GM19397 (cell line): ENCODE results near the gene GASK1B.

ENCODE experiments used
- ATAC-seq: cut with Tn5 transposase; IDR thresholded peaks from one replicate; pipeline ENCODE4 v1.9.1; 2021; ENCODE audit warnings: mild to moderate bottlenecking, moderate library complexity; ENCODE audit not compliant: unreplicated experiment

GASK1B gene

DNA sequence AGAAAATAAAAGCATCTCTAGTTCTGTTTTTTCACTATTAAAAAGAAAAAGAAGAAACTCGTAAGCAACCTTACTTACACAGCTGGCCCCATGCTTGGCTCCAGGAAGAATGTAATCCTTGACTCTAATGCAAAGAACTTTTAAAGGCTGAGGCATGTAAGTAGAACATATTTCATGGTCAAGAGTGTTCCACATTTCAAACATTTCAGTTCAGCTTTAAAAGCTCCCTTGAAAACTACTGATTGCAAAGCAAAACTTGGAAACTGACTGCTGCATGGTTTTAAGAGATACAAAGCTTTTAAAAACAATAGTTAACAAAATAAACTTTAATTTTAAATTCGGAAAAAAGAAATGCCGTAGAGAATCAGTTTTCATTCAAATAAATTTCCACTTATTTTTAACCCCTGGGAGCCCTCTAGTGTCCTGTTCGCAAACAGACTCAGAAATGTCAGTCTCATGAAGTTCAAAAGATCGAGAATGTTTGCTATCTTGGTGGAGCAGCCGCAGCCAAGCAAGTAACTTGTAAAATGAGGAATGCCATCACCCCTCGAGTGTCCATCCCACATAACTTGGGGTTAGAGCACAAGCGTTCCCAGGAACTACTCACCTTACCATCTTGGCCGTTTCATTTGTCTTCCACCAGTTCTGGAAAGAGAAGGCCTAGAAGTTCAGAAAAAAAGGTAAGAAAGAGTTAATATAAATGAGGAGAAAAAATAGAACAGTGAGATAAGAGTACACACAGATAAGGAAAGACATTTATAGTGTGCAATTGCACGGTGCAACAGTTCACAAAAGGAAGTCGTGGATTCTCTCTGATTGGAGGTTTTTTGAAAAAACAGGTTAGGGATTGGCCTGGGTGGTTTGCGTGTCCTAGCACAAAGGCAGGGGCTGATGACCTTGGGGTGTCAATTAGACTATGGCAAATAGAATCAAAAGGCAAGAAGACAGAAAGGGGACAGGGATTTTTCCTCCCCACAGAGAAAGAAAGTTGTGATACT is at the start of gene GASK1B:
GASK1B (minus strand) TSS at position 765 of the 998 bp plus-strand sequence. CDS start 1,650 bp downstream, outside the sequence.
- no peak for ATAC-seq

- no peak for ATAC-seq
Observed at GRCh38 chr4:158219623-158220022, 46.8 kb upstream of the GASK1B start.

DNA sequence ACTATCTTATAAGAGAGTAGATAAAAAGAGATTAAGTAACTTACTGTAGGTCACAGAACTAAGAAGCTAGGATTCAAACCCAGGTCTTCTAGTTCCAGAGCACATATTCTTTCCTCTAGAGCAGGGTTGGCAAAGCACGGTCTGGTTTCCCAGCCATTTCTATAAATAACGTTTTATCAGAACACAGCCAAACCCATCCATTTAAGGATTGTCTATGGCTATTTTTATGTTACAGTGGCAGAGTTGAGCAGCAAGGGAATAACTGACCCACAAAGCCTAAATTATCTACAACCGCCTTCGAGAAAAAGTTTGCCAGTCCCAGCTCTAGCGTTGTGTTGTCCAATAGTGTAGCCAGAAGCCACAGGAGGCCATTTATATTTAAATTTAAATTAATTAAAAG is 44.9 kb upstream of the GASK1B start:
- ATAC-seq = no peak

DNA sequence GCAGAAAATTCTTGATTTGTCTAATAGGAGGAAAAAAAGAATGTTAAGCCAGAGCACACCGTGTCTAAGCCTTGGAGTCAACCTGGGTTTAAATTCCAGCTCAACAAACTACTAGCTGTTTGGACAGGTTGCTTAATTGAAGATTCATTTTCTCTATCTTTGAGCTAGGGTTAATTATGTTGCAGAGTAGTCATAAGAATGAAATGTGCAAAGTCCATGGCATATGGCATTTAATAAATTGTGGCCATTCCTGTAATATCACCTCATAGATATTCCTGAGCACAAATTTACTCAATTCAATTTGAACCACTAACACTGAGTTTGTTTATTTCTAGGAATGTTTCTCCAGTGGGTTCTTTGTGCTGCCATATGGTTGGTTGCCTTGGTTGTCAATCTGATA is 42.0 kb upstream of the GASK1B start:
- ATAC-seq = no peak

DNA sequence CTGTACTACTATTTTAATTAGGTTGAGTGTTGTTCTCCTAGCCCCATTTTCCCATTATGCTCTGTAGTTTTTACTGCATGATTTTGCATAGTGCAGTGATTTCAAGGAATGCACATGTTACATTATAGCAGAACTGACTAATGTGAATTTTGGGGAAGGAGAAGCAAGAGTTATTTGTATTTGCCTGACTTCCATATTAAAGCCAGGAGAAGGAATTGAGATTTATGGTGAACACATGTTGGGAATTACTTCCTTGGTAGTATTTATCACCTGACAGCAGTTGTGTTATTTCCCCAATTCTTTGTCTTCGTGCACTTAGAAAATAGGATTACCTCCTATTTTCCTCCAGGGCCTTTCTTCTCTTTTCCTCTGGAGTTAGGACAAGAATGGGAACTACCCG is 40.6 kb upstream of the GASK1B start:
- ATAC-seq = no peak

GRCh38 chr4:158211222-158211621 is 38.4 kb upstream of the GASK1B start:
- ATAC-seq = no peak

- ATAC-seq = peak; percentile 93
Observed at GRCh38 chr4:158209825-158210807, 37.3 kb upstream of the GASK1B start, which contains the start of gene TMEM144. TMEM144 (plus strand) TSS chr4:158210486; CDS start chr4:158212668, 2,182 bp downstream.

DNA sequence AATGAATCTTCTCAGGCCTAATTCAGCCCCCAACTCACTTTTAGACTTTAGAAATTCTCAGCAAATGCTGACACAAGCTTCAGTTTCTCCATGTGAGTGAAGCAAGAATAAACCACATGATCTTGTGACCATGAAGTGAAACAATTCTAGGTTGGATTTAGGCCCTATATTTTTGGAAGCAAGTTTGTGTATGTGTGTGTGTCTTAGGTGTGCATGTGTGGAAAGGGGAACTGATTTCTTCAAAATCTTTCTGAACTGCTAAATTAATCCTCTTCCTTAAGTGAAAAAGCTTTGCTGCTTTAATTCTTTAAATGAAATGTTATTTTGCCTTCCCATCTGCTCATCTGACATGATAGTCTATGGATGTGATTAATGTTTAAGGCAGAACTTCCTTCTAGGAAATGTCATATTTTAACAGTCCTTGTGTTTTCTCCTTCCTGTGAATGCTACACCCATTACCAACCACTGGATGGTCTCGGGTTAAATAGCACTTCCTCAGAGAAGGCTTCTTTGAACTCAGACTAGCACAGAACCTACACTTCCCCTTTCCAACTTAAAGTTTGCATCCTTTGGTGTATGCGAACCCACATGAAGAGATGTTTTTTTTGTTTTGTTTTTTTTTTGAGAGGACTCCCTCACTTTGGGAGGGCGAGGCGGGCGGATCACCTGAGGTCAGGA is 36.3 kb upstream of the GASK1B start:
- peak; percentile 59 for ATAC-seq

DNA sequence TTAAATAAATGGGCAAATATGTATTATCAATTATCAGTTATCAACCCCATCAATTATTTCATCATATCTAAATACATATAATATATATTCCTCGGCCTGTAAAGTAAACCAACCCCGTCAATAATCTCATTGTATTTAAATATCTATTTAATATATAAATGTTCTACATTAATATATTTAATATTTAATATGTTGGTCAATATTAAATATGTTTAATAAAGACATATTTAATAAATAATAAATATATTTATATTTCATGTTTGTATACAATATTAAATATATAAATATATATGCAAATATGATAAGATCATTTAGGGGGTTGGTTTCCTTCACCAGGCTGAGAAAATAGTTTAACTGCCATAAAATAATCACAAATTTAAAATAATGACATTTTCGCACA is 31.1 kb upstream of the GASK1B start:
- ATAC-seq = no peak

DNA sequence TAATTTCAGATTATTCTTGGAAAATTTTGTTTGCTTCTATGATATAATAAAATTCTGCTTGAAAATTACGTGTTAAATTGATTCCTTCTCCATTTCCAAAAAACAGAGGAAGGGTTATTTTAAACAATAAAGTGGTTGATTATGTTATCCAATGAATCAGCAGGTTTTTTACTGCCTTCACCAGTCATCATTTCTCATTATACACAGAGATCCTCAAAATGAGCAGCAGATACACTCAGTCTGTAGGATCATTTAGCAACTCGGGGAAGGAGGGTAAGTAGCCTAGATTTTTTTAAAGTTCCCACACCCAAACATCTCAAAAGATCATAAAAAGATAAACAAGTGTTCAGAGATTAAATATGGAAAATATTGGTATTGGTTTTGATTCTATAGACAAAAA is 30.6 kb upstream of the GASK1B start:
- no peak for ATAC-seq

GRCh38 chr4:158202481-158202880 is 29.7 kb upstream of the GASK1B start:
- ATAC-seq = no peak

- ATAC-seq = no peak
Observed at GRCh38 chr4:158201876-158202275, 29.1 kb upstream of the GASK1B start.

DNA sequence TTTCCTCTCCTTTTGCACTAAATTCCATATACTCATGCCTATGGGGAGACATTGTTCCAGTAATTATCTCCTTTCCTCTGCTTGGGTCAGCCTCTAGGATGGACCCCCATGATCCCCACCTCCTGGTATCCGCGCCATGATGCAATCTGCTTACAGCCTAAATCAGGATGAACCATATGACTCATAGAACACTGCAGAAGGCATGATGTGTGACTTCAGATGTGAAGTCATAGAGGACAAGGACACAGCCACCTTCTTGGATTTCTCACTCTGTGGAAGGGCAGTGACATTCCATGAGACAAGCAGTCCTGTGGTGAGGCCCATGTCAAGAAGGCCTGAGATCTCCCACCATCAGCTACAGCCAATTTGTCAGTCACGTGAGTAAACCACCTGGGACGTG is 28.5 kb upstream of the GASK1B start:
- ATAC-seq = no peak

DNA sequence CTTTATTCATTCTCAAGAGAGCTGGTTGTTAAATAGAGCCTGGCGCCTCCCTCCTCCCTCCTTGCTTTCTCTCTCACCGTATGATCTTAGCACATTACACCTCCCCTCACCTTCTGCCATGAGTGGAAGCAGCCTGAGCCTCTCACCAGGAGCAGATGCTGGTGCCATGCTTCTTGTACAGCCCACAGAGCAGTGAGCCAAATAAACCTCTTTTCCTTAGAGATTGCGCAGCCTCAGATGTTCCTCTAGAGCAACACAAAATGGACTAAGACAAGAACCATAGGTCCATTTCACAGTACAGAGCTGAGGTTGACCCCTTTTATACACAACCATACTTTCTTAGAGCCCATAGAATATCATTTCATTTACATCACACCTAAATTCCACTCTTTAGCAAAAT is 27.4 kb upstream of the GASK1B start:
- ATAC-seq = no peak

- ATAC-seq = no peak
Observed at GRCh38 chr4:158197194-158197776, 24.5 kb upstream of the GASK1B start.

- no peak for ATAC-seq
Observed at GRCh38 chr4:158195297-158195696, 22.5 kb upstream of the GASK1B start.

DNA sequence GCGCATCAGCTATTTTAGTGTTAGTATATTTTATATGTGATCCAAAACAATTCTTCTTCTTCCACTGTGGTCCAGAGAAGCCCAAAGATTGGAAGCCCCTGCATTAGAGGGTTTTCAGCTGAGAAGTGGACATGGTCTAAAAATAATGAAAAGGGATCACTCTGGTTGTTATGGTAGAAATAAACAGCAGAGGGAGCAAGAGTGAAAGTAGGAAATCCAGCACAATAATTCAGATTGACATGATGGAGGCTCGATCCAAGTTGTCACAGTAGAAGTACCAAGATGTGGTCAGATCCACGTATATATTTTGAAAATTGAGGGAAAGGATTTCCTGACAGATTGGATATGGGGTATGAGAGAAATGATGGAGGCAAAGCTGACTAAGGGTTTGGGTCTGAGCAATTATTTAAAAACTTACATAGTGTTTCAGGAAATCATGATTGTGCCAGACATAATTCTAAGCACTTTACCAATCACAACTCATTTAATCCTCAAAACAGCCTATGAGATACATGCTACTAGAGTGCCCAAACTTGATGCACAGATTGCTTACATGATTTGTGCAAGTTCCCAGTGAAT is 20.4 kb upstream of the GASK1B start:
- ATAC-seq = no peak

GRCh38 chr4:158192439-158193158 is 19.8 kb upstream of the GASK1B start:
- ATAC-seq = no peak

DNA sequence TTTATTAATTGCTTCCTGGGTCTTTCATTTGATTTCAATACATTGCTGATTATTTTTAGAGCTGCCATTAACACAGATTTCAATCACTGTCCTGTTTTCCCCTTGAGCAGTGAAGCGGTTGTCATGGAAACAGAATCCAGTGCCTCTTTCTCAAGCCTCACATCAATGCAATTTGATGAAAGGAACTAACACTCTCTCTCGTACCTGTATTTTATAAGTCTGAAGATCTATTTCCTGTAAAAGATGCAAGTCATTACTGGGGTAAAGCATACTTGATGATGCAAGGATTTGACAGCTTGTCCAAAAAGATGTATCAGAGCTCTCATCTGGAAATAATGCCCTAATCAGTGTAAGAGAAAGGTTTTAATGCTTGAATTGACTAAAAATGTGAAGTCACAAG is 17.9 kb upstream of the GASK1B start:
- no peak for ATAC-seq
